ENCODE data around the gene NNT.

GRCh38 chr5:43700601-43701000 lies 97.6 kb downstream of the NNT start:
- TF ChIP-seq CTCF (optimal IDR thresholded peaks at IDR 0.05 in 1 of 3, IDR thresholded peaks at IDR 0.05 in 1 of 3, conservative IDR thresholded peaks at IDR 0.05 in 1 of 3; ENCODE audit: extremely low read depth in 1 of 3, insufficient read depth in 2 of 3, low read length in 3 of 3) (no peak), EZH2 (IDR thresholded peaks at IDR 0.05; ENCODE audit: low read length) (no peak)

Data from keratinocyte (primary cell).